CD14-positive monocyte (primary cell): ENCODE measurements around the gene PTGDR. TPM values are rescaled to one million over a fixed set of nuclear protein-coding genes. Genes with fewer than 3 reads are reported as not detected.

Source experiments
- DNase-seq, 3 donors: peaks; one replicate each; pipeline ENCODE4 v3.0.0-alpha.2; 2011 to 2022
- H2AFZ ChIP-seq: 2 replicates; pipeline ENCODE4 v1.6.0; 2012; ENCODE audit warnings: mild to moderate bottlenecking, low read depth, low read length, inconsistent platforms; ENCODE audit not compliant: insufficient read depth, poor library complexity, severe bottlenecking
- H3K27ac ChIP-seq, 2 donors: 1 replicate in 1 of 2; 2 replicates in 1 of 2; pipeline ENCODE4 v1.5.1; 2012 to 2013; ENCODE audit warnings: low read length in 2 of 2, control low read depth in 1 of 2, inconsistent platforms in 1 of 2, low read depth in 1 of 2, mild to moderate bottlenecking in 1 of 2
- H3K27me3 ChIP-seq, 2 donors: one replicate each; pipeline versions ENCODE4 v1.6.0 to v1.6.1; 2011 to 2013; ENCODE audit warnings: low read length in 2 of 2; ENCODE audit not compliant: control insufficient read depth in 2 of 2, insufficient read depth in 2 of 2
- H3K36me3 ChIP-seq, 2 donors: replicated peaks in 1 of 2; 1 replicate in 1 of 2; 2 replicates in 1 of 2; pipeline versions ENCODE4 v1.5.1 to v1.6.1; 2012 to 2013; ENCODE audit warnings: low read length in 2 of 2, control low read depth in 1 of 2, inconsistent platforms in 1 of 2, mild to moderate bottlenecking in 1 of 2; ENCODE audit not compliant: insufficient read depth in 2 of 2, control insufficient read depth in 1 of 2
- H3K4me1 ChIP-seq, 2 donors: 1 replicate in 1 of 2; 2 replicates in 1 of 2; pipeline versions ENCODE4 v1.5.1 to v1.6.1; 2012 to 2013; ENCODE audit warnings: low read length in 2 of 2, control low read depth in 1 of 2, inconsistent platforms in 1 of 2, mild to moderate bottlenecking in 1 of 2, moderate library complexity in 1 of 2; ENCODE audit not compliant: insufficient read depth in 2 of 2, control insufficient read depth in 1 of 2
- H3K4me2 ChIP-seq: replicated peaks from 2 replicates; pipeline ENCODE3; 2012; ENCODE audit warnings: low read length, moderate library complexity, mild to moderate bottlenecking; ENCODE audit not compliant: poor library complexity, severe bottlenecking; ENCODE audit errors: extremely low read depth
- H3K4me3 ChIP-seq, 3 experiments: fragments of 200-600 bp in 1 of 3; sonication (generic) in 1 of 3; replicated peaks in 1 of 3; 1 replicate in 2 of 3; 2 replicates in 1 of 3; pipeline ENCODE4 v1.5.1; 2011 to 2013; ENCODE audit warnings: low read length in 3 of 3, mild to moderate bottlenecking in 3 of 3, control low read depth in 2 of 3, low read depth in 2 of 3, inconsistent platforms in 1 of 3, moderate library complexity in 1 of 3
- H3K79me2 ChIP-seq: 2 replicates; pipeline ENCODE4 v1.6.0; 2012; ENCODE audit warnings: mild to moderate bottlenecking, control low read depth, inconsistent platforms, low read length, moderate library complexity; ENCODE audit not compliant: insufficient read depth
- H3K9ac ChIP-seq: 2 replicates; pipeline ENCODE4 v1.6.0; 2017; ENCODE audit warnings: low read length, mild to moderate bottlenecking; ENCODE audit not compliant: insufficient read depth, poor library complexity, severe bottlenecking
- H3K9me3 ChIP-seq, 2 donors: replicated peaks in 1 of 2; 1 replicate in 1 of 2; 2 replicates in 1 of 2; pipeline versions ENCODE4 v1.5.1 to v1.6.1; 2012 to 2013; ENCODE audit warnings: low read length in 2 of 2, control low read depth in 1 of 2; ENCODE audit not compliant: control insufficient read depth in 1 of 2, insufficient read depth in 1 of 2
- H4K20me1 ChIP-seq: 2 replicates; pipeline ENCODE4 v1.6.0; 2012; ENCODE audit warnings: mild to moderate bottlenecking, low read length, control low read depth, moderate library complexity; ENCODE audit not compliant: insufficient read depth
- H3K27ac Mint-ChIP-seq, 7 donors: one replicate each; pipeline ENCODE4 v1.8.0; 2020; ENCODE audit warnings: mild to moderate bottlenecking in 7 of 7, mixed read lengths in 7 of 7, moderate library complexity in 6 of 7, inconsistent platforms in 2 of 7
- H3K27me3 Mint-ChIP-seq, 3 donors: one replicate each; pipeline ENCODE4 v1.8.0; 2021 to 2022; ENCODE audit warnings: low read depth in 3 of 3, mild to moderate bottlenecking in 3 of 3, mixed read lengths in 3 of 3, moderate library complexity in 3 of 3, inconsistent platforms in 1 of 3
- H3K36me3 Mint-ChIP-seq, 2 donors: one replicate each; pipeline ENCODE4 v1.8.0; 2020; ENCODE audit warnings: mixed read lengths in 2 of 2, inconsistent platforms in 1 of 2, mild to moderate bottlenecking in 1 of 2
- H3K4me1 Mint-ChIP-seq: one replicate; pipeline ENCODE4 v1.8.0; 2020; ENCODE audit warnings: mild to moderate bottlenecking, mixed read lengths
- H3K4me3 Mint-ChIP-seq, 2 donors: one replicate each; pipeline ENCODE4 v1.8.0; 2020; ENCODE audit warnings: mild to moderate bottlenecking in 2 of 2, mixed read lengths in 2 of 2, moderate library complexity in 1 of 2
- H3K9me3 Mint-ChIP-seq, 7 donors: one replicate each; pipeline ENCODE4 v1.8.0; 2020 to 2022; ENCODE audit warnings: mixed read lengths in 7 of 7, mild to moderate bottlenecking in 6 of 7, moderate library complexity in 6 of 7, inconsistent platforms in 2 of 7
- CTCF ChIP-seq: fragments of 200-600 bp; IDR thresholded peaks from one replicate; pipeline ENCODE4 v1.8.0; 2022; ENCODE audit warnings: antibody characterized with exemption, mild to moderate bottlenecking
- WGBS: methylation state at CpG from one replicate; pipeline ENCODE4 v1.1.5; 2013; ENCODE audit warnings: missing lambda C conversion rate; ENCODE audit not compliant: insufficient coverage; 5-methylcytosine and 5-hydroxymethylcytosine counted together
- intact Hi-C, 2 donors: fragments of 100-400 bp; cut with micrococcal nuclease; formaldehyde crosslinking; loops; one replicate each; pipeline versions ENCODE4 v1.15.0 to v1.15.1; 2023
- polyA plus RNA-seq, 3 donors: library from polyadenylated mRNA; depleted of rRNA in 1 of 3; unstranded in 2 of 3; stranded (reverse) in 1 of 3; fragments of 300-500 nt in 2 of 3; fragments of >200 nt in 1 of 3; fragmentation: Illumina TruSeq in 2 of 3; gene quantifications; 1 replicate in 2 of 3; 2 replicates in 1 of 3; pipeline ENCODE4 v1.2.3, GENCODE V29; 2012 to 2021

PTGDR gene
- polyA plus RNA-seq, 3 donors: not detected

GRCh38 chr14:52275372-52275771 lies 7.9 kb downstream of the PTGDR start:
- Mint-ChIP-seq H3K4me3 (no peak overlapping the region), H3K27me3 (peaks cover 21 to 32% (median 32%) of the 10 kb centered on the region in 3 donors), H3K4me1 (peaks cover 14% of the 10 kb centered on the region), H3K9me3 (peaks cover 0 to 3% (median 0%) of the 10 kb centered on the region in 7 donors), H3K27ac (no peak overlapping the region), H3K36me3 (peaks cover 0 to 2% of the 10 kb centered on the region in 2 donors)
- Histone ChIP-seq H3K4me2 (no peak overlapping the region), H3K9ac (no peak overlapping the region), H3K27ac (no peak overlapping the region), H3K79me2 (no peaks in the 10 kb centered on the region), H2AFZ (no peak overlapping the region), H3K9me3 (no peaks in the 10 kb centered on the region), H3K4me3 (no peak overlapping the region), H3K27me3 (peaks cover 14 to 31% of the 10 kb centered on the region in 2 donors), H4K20me1 (no peaks in the 10 kb centered on the region), H3K36me3 (no peaks in the 10 kb centered on the region), H3K4me1 (peaks cover 11 to 15% of the 10 kb centered on the region in 2 donors)
- no CpG with 5 or more reads among the region's 3 CpGs for WGBS
- TF ChIP-seq CTCF: no peak
- no peak for DNase-seq
- intact Hi-C loops: no loop called here

GRCh38 chr14:52277552-52277951 lies 10.1 kb downstream of the PTGDR start:
- H3K27ac Mint-ChIP-seq: no peak overlapping the region
- H3K36me3 Mint-ChIP-seq: peaks cover 0 to 2% of the 10 kb centered on the region in 2 donors
- peaks cover 6 to 12% (median 10%) of the 10 kb centered on the region in 3 donors for H3K27me3 Mint-ChIP-seq
- H4K20me1 ChIP-seq: no peaks in the 10 kb centered on the region
- no peak for TF ChIP-seq CTCF
- no peak overlapping the region for H3K27ac ChIP-seq
- no peak overlapping the region for H3K4me3 Mint-ChIP-seq
- H3K79me2 ChIP-seq: no peaks in the 10 kb centered on the region
- H3K4me2 ChIP-seq: no peak overlapping the region
- H3K9ac ChIP-seq: no peak overlapping the region
- WGBS: 79% methylated on average over 3 of the region's 4 CpGs
- no peak for DNase-seq
- peaks cover 21% of the 10 kb centered on the region for H3K4me1 Mint-ChIP-seq
- no peaks in the 10 kb centered on the region for H3K9me3 ChIP-seq
- intact Hi-C loops: no loop called here
- H3K9me3 Mint-ChIP-seq: peaks cover 0 to 3% (median 0%) of the 10 kb centered on the region in 7 donors
- H3K4me3 ChIP-seq: no peak overlapping the region
- no peak overlapping the region for H2AFZ ChIP-seq
- H3K4me1 ChIP-seq: peaks cover 14 to 23% of the 10 kb centered on the region in 2 donors
- H3K27me3 ChIP-seq: peaks cover 2 to 10% of the 10 kb centered on the region in 2 donors
- H3K36me3 ChIP-seq: no peaks in the 10 kb centered on the region
